Stimulated activated CD8-positive, alpha-beta memory T cell treated with anti-CD3 and anti-CD28 coated beads, Interleukin-2, amount 100 ng/mL, for 1 hour (primary cell): ENCODE measurements around the gene TRIP6.

Experiments used
- DNase-seq, 2 donors: peaks; one replicate each; pipeline ENCODE4 v3.0.0-alpha.2; 2020; ENCODE audit warnings: low read depth in 2 of 2

Gene TRIP6

DNA sequence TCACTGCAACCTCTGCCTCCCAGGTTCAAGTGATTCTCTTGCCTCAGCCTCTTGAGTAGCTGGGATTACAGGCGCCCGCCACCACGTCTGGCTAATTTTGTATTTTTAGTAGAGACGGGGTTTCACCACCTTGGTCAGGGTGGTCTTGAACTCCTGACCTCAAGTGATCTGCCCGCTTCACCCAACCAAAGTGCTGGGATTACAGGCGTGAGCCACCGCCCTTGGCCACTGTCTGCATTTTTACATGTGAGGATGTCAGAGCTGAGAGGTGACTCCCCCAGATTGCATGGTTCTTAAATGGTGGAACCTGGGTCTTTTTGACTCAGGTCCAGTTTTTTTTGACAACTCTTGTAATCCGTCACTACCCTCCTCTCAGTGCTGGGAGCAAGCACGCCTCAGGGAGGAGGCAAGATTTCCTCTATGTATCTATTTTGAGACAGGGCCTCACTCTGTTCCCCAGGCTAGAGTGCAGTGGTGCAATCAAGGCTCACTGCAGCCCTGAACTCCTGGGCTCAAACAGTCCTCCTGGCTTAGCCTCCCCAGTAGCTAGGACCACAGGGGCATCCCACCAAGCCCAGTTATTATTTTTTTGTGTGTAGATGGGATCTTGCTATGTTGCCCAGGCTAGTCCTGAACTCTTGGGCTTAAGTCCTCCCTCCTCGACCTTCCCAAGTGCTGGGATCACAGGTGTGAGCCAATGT lies 6.6 kb downstream of the TRIP6 start:
- DNase-seq, result no peak

DNA sequence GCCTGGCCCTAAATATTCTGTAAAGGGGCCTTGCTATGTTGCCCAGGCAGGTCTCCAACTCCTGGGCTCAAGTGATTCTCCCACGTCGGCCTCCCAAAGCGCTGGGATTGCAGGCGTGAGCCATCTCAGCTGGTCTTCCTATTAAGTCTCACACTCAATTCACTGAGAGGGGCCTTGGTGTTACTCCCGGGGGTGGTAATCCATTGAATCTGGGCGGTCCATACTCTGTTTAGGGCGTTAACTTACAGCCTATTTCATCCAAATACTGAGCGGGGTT lies 7.1 kb downstream of the TRIP6 start:
- DNase-seq, result no peak

DNA sequence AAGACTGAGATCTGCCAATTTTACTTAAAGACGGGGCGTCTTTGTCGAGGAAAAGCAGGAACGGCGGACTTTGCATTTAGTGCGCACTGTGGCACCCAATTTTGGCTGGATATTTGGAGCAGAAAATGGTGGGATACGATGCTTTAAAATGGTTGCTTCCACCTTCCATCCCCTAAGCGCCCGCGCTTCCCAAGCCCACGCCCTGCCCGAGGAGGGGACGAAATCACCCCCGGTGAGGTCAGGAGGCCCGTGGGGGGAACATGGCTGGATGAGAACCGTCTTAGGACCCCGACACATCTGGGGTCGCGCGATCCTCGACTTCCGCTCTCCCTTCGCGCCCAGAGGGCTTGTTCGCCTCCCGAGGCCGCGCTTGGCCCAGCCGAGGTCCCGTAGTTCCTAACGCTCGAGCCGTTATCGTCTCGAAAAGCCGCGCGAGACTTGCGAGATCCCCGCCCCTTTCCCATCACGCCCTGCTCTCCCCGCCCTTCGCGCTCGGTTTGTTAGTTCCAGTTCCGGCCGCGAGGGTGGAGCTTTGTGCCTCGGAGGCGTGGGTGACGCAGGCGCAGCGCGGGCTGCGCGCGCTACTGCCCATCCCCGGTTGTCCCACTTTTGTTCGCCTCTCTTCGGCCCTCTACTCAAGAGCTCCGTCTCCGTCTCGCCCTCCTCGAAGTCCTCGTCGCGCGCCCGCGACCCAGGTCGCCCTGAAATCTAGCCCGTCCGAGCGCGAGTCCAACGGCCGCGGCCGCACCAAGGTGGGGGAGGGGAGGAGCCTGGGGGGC lies 7.6 kb downstream of the TRIP6 start, which contains the start of gene SRRT:
Gene SRRT (plus strand): TSS at position 527 of the 779 bp plus-strand sequence. CDS start 488 bp downstream, outside the sequence.
- peak; percentile 95 to 97 for DNase-seq

DNA sequence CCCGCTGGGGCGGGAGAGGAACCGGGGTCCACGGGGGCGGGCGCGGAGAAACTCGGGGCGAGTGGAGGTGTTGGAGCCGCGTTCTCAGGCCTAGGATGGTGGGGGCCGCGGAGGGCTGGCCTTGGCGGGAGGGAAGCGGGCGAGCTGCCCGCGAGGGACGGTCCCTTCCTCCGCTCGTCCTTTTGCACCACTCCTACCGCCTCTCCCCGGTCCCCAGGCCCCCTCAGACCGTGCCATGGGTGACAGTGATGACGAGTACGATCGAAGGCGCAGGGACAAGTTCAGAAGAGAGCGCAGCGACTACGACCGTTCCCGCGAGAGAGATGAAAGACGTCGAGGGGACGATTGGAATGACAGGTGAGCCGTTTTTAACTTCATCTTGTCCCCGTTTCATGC lies 8.2 kb downstream of the TRIP6 start:
- DNase-seq, result no peak

DNA sequence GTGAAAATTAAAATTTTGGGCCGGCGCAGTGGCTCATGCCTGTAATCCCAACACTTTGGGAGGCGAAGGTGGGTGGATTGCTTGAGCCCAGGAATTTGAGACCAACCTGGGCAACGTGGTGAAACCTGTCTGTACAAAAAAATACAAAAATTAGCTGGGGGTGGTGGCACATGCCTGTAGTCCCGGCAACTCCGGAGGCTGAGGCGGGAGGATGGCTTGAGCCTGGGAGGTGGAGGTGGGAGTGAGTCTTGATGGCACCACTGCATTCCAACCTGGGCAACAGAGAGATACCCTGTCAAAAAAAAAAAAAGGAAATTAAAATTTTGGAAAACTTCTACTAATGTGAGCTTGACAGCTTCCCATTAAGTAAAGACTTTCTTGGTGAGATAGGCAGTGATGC lies 10.8 kb downstream of the TRIP6 start:
- no peak for DNase-seq

DNA sequence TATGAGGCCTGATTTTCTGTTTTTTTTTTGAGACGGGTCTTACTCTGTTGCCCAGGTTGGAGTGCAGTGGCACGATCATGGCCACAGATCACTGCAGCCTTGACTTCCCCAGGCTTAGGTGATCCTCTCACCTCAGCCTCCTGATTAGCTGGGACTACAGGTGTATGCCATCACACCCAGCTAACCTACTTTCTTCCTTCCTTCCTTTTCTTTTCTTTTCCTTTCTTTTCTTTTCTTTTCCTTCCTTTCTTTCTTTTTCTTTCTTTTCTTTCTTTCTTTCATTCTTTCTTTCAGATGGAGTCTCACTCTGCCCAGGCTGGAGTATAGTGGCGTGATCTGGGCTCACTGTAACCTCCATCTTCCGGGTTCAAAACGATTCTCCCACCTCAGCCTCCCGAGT lies 11.5 kb downstream of the TRIP6 start:
- no peak for DNase-seq

DNA sequence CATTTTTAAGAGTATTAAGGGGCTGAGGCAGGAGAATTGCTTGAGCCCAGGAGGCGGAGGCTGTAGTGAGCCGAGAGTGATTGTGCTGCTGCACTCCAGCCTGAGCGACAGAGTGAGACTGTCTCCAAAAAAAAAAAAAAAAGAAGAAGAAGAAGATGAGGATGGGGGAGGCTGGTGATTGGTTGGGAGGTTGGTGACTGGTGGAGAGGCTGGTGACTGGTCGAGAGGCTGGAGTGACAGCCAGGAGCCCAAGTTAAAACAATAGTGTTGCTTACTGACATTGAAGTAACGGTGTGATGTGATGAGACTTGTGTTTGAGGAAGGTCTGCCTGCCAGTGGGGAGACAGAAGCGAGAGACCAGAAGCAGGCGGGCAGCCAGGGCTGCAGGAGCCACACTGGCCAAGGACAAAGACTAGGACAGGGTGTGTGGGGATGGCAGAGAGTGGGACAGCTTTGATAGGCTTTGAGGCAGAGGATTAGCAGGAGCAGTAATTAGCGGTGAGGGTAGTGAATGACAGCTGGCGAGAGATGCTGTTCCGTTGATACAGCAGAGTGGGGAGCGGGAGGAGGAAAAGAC lies 12.6 kb downstream of the TRIP6 start:
- DNase-seq, result no peak

DNA sequence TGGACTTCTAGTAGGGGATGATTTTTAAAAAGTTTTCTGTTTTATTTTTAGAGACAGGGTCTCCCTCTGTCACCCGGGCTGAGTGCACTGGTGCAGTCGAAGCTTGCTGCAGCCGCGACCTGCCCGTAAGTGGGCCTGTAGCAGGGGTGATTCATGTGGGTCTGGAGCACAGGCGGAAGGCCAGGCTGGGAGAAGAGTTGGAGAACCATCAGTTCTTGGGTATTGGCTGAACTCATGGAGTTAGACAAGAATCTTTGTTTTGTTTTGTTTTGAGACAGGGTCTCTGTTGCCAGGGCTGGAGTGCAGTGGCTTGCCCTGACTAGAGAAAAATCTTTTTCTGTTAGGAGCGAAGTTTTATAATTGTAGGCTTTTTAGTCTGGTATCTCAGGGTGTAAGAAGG lies 13.5 kb downstream of the TRIP6 start:
- DNase-seq, result no peak

DNA sequence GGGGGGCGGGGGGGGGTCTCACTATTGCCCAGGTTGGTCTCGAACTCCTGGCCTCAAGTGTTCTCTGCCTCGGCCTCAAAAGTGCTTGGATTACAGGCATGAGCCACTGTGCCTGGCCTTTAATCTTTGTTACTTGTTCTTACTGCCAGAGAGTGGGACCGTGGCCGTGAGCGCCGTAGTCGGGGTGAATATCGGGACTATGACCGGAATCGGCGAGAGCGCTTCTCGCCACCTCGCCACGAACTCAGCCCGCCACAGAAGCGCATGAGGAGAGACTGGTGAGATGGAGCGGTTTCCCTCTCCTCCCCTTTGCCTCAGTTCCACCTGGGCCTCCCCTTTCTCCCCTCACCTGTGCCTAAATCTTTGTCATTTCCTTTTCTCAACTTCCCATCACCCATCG lies 13.9 kb downstream of the TRIP6 start:
- no peak for DNase-seq

DNA sequence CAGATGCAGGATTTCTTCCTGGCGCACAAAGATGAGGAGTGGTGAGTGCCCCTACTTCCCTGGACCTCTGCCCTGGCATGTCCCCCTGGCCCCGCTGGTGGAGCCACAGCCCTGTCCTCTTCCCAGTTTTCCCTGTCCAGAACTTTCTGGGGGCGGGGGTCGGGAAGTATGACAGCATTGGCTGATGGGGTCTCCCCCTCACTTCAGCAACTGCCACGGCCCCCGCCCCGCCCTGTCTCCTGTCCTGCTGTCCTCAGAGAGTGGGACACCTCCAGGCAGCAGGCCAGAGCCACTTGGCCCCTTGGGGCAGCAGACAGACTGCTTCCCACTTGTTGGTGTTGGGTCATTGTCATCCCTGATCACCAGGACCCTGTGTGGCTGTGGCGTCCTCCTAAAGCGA lies 15.0 kb downstream of the TRIP6 start:
- DNase-seq, result no peak

DNA sequence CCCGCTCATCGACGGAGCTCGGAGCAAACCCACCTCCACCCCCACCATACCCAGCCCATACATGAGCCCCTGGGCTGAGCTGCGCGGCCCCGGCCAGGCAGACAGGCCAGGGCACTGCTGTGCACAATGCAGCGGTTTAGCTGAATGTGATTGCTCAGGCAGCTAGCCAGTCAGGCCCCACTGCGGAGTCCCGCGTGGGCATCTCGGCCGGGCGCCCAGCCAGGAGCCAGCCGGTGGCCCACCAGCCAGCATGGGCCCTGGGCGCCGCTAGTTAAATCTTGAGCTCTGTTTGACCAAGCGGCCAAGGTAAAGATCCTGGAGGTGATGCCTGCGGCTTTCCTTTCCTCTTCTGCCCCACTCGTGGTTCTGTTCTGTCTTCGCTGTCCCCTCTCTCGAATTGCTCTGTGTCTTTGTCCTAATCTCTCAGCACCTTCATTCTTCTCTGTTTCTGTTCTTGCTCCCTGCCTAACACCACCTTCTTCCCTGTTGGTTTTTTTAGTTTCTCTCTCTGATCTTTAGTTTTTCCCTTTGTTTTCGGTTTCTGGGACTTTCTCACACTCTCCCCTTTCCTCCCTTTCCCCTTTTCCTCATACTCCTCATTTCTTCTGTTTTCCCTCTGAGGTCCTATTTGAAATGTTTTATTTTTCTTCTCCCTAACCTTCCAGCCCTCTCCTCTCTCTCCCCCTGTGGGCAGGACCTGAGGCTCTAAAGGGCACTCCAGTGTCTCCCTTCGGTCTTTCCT lies 15.8 kb downstream of the TRIP6 start:
- no peak for DNase-seq

DNA sequence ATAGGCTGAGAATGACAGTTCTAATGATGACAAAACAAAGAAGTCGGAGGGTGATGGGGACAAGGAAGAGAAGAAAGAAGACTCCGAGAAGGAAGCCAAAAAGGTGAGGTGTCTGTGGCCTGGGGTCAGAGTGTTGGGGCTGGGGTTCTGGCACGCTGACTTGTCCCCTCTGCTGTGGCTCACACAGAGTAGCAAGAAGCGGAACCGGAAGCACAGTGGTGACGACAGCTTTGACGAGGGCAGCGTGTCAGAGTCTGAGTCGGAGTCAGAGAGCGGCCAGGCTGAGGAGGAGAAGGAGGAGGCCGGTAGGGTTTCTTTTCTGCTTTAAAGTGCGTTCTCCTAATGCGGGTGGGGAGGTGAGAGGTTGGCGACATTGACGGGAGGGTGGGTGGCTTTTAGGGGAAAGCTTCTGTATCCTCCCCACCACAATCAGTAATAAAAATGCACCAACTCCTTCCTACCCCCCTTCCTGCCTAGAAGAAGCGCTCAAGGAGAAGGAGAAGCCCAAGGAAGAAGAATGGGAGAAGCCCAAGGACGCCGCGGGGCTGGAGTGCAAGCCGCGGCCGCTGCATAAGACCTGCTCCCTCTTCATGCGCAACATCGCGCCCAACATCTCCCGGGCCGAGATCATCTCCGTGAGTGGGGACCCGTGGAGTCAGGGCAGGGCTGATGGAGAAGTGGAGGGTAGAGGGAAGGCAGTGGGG lies 17.7 kb downstream of the TRIP6 start:
- DNase-seq, result no peak

DNA sequence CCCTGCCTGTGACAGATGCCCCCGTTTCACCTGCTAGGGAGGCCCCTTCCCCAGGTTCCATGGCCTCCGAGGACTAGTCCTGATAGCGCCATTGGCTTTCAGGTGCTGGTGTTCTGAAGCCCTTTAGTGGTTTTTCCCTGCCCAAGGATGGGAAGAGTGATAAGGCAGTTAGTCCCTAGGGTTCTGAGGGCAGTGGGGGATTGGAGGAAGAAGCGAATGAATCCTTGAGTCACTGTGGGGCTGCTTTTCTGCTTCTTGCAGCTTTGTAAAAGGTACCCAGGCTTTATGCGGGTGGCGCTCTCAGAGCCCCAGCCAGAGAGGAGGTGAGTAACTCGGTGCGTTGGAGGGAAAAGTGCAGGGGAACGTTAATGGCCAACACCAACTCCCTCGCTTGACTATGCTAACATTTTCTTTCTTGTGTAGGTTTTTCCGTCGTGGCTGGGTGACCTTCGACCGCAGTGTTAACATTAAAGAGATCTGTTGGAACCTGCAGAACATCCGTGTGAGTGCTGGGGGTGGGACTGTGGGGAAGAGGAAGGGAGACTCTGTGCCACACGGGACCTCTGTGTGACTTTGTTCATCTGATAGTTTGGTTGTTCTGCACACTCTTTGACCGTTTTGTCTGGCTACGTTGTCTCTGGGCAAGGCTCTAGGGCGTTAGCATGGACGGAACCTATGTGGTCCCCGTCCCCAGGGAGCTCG lies 18.4 kb downstream of the TRIP6 start:
- DNase-seq, result no peak

DNA sequence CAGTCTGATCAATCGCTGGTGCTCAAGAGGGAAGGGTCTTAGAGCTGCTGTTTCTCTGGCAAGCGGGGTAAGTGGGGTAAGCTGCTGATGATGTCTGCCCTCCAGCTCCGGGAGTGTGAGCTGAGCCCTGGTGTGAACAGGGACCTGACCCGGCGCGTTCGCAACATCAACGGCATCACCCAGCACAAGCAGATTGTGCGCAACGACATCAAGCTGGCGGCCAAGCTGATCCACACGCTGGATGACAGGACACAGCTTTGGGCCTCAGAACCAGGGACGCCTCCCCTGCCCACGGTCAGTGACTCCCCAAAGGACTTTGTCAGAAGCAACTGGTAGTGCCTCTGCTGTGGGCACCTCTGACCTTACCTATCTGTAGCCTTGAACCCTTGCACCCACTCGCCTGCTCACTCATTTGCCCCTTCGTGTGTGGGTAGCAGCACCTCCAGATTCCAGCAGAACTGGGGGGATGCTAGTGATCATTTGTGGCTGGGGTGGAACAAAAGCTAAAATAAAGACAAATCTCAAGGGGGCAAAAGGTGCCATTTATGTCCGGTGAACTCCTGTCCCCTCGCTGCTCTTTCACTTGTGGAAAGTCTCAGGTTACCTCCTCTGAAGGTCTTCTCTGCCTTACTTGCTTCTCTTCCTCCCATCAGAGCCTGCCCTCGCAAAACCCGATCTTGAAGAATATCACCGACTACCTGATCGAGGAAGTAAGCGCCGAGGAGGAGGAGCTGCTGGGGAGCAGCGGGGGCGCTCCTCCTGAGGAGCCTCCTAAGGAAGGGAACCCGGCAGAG lies 19.2 kb downstream of the TRIP6 start:
- DNase-seq, result no peak

DNA sequence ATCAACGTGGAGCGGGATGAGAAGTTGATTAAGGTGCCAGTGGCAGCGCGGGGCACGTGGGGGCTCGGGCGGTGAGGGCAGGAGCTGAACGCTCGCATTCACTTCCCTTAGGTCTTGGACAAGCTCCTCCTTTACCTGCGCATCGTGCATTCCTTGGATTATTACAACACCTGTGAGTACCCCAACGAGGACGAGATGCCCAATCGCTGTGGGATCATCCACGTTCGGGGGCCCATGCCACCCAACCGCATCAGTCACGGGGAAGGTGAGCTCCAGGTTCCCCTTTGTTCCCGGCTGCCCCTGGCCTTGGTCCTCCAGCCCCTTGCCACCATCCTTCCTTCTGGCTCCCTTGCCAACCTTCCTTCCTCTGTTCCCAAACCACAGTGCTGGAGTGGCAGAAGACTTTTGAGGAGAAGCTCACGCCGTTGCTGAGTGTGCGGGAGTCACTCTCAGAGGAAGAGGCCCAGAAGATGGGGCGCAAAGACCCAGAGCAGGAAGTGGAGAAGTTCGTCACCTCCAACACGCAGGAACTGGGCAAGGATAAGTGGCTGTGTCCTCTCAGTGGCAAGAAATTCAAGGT lies 19.8 kb downstream of the TRIP6 start:
- no peak for DNase-seq

DNA sequence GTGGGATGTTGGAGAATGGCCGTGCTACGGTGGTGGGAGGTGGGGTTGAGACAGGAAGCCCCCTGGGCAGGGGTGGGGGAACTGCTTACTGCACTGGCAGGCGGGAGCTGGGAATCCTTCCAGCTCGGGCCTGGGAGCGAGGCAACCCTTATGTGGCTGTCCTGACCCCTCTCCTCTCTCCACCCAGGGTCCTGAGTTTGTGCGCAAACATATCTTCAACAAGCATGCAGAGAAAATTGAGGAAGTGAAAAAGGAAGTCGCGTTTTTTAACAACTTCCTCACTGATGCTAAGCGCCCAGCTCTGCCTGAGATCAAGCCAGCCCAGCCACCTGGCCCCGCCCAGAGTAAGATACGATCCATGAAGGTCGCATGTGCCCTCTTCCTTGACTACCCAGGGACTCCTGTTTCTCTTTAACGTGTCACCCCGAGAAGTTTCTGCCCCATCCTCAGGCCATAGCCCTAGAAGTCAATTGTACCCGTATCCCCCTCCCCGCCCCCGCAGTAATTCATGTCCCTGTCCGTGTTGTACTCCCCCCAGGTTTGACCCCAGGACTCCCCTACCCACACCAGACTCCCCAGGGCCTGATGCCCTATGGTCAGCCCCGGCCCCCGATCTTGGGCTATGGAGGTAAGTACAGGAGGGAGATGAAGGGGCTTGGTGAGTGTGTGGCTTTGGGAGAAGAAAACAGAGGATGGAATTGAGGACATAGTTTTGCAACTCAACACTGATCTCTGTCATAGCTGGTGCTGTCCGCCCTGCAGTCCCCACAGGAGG lies 20.5 kb downstream of the TRIP6 start:
- DNase-seq, result no peak

DNA sequence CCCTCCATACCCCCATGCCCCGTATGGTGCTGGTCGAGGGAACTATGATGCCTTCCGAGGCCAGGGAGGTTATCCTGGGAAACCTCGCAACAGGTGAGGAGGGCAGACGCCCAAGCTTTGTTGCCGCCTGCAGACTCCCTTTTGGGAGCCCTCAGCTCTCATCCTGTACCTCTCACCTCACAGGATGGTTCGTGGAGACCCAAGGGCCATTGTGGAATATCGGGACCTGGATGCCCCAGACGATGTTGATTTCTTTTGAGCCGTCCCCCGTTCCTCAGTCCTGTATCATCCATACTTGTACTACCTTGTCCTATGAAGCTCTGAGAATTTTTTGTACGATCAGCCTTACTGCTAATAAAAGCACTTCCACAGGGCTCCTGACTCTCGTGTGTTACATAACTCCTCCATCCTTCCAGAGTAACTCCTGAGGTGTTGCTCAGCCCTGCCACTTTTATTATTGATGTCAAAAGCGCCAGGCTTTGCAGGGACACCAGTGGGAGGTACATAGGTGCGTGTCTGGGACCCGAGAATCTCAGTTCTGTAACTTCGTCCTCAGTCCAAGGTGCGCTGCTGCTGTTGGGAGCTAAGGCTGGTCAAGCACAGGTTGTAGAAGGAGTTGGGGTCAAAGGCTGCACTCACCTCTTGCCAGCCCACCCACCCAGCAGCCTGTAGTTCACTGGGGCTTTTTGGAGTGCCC lies 21.3 kb downstream of the TRIP6 start:
- no peak for DNase-seq

DNA sequence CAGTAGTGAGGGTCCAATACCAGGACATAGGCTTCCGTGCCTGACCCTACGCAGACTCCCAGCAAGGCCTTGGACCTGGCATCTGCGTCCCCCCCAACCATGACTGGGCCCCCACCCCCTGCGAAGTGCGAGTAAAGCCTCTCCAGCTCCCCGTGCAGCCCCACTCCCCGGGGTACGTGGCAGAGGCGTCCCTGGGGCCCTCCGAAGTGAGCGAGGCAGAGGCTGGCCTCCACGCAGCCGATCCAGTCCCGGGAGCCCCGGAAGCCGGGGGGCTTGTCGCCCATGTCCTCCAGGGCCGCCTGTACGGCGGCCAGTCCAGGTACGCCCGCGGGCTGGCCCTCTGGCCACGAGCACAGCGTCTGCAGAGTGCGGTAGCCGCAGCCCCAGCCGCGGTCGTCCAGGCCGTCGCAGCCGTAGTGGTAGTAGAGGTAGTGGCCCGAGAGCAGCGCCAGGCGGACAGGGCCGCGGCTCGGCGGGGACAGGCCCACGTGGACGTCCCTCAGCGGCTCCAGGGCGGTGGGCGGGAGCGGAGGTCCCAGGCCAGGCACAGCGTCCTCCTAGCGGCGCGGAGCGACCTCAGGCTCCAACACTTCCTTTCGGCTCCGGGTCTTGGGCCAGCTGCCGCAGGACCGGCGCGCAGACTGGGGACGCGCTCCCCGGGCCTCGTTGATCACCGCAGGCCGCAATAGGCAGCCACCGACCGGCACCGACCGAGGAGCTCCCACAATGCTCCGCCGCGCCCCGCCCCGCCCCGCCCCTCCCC lies 22.0 kb downstream of the TRIP6 start, which contains the start of gene UFSP1:
Gene UFSP1 (minus strand): TSS at position 728 of the 763 bp plus-strand sequence. CDS start 444 bp downstream, at position 284.
- no peak for DNase-seq
